Measurements from ENCODE around the gene MAP9.

DNA sequence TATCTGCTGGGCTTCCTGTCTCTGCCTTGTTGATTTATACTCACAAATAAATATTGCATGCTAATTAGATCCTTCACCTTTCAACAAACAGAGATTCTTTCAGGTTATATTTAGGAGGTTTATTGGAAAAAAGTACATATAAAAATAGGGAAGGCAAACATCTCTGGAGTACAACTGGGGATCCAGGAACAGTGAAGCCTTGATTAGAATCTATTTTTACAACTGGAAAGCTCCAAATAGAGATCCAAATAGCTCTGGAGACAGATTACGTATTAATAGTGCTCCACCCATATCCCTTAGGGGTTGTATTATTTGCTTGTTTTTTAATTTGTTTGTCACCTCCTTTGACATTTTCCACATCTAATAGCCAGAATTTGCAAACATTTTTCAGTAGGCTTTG lies 46.9 kb upstream of the MAP9 start:
- TF ChIP-seq, protein P1, sequence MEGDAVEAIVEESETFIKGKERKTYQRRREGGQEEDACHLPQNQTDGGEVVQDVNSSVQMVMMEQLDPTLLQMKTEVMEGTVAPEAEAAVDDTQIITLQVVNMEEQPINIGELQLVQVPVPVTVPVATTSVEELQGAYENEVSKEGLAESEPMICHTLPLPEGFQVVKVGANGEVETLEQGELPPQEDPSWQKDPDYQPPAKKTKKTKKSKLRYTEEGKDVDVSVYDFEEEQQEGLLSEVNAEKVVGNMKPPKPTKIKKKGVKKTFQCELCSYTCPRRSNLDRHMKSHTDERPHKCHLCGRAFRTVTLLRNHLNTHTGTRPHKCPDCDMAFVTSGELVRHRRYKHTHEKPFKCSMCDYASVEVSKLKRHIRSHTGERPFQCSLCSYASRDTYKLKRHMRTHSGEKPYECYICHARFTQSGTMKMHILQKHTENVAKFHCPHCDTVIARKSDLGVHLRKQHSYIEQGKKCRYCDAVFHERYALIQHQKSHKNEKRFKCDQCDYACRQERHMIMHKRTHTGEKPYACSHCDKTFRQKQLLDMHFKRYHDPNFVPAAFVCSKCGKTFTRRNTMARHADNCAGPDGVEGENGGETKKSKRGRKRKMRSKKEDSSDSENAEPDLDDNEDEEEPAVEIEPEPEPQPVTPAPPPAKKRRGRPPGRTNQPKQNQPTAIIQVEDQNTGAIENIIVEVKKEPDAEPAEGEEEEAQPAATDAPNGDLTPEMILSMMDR (conservative IDR thresholded peaks at IDR 0.05; ENCODE audit: low read depth, low read length): no peak
- TF ChIP-seq EZH2 (IDR thresholded peaks at IDR 0.05; ENCODE audit: low read length, unreplicated experiment) (no peak), EZH2phosphoT487 (IDR thresholded peaks at IDR 0.05; ENCODE audit: borderline replicate concordance, low read length) (no peak)
